Measurements from ENCODE around the gene FNIP2.

- TF ChIP-seq, protein P1, sequence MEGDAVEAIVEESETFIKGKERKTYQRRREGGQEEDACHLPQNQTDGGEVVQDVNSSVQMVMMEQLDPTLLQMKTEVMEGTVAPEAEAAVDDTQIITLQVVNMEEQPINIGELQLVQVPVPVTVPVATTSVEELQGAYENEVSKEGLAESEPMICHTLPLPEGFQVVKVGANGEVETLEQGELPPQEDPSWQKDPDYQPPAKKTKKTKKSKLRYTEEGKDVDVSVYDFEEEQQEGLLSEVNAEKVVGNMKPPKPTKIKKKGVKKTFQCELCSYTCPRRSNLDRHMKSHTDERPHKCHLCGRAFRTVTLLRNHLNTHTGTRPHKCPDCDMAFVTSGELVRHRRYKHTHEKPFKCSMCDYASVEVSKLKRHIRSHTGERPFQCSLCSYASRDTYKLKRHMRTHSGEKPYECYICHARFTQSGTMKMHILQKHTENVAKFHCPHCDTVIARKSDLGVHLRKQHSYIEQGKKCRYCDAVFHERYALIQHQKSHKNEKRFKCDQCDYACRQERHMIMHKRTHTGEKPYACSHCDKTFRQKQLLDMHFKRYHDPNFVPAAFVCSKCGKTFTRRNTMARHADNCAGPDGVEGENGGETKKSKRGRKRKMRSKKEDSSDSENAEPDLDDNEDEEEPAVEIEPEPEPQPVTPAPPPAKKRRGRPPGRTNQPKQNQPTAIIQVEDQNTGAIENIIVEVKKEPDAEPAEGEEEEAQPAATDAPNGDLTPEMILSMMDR (IDR thresholded peaks at IDR 0.05), result no peak
- no peak for TF ChIP-seq EZH2 (IDR thresholded peaks at IDR 0.05; ENCODE audit: borderline replicate concordance, insufficient read depth, low read depth, low read length, poor library complexity, severe bottlenecking)
Observed at GRCh38 chr4:158826882-158827281, 58.1 kb downstream of the FNIP2 start.
